NCI-H2081 treated with DMSO at 0.1 percent for 48 hours (cell line): ENCODE data around the gene ACACB.

Experiments
- DNase-seq: peaks from one replicate; lab custom pipeline; 2025; lab: John Stamatoyannopoulos, UW

Gene ACACB

GRCh38 chr12:109302358-109302757 is 186.0 kb downstream of the ACACB start:
- DNase-seq = no peak

- no peak for DNase-seq
Measured at GRCh38 chr12:109302770-109303169, 186.4 kb downstream of the ACACB start.

- DNase-seq = no peak
Measured at GRCh38 chr12:109304485-109304884, 188.1 kb downstream of the ACACB start.

- DNase-seq = no peak
Measured at GRCh38 chr12:109305547-109305946, 189.2 kb downstream of the ACACB start.

DNA sequence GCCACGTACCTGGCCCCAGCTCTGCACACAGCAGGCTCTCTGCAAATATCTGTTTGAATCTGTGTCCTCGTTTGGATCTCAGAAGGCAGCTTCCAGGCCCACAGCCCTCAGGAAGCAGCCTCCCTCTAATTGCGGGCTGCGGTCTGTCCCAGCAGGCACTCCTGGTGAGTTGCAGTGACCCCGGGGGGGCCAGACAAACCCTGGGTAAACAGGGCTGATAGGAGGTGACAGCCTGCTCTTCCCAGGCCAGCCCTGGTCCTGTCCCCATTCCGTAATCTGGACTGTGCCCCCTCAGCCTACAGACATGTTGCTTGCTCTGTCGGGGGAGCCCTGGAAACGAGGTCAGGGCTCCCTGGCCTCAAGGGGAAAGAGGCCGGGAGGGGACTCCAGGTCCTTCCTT is 190.7 kb downstream of the ACACB start:
- DNase-seq = no peak

- no peak for DNase-seq
Measured at GRCh38 chr12:109308534-109309380, 192.4 kb downstream of the ACACB start, which contains the start of gene FOXN4. Gene FOXN4 (minus strand): TSS chr12:109309284. CDS start chr12:109308321, 963 bp downstream.

DNA sequence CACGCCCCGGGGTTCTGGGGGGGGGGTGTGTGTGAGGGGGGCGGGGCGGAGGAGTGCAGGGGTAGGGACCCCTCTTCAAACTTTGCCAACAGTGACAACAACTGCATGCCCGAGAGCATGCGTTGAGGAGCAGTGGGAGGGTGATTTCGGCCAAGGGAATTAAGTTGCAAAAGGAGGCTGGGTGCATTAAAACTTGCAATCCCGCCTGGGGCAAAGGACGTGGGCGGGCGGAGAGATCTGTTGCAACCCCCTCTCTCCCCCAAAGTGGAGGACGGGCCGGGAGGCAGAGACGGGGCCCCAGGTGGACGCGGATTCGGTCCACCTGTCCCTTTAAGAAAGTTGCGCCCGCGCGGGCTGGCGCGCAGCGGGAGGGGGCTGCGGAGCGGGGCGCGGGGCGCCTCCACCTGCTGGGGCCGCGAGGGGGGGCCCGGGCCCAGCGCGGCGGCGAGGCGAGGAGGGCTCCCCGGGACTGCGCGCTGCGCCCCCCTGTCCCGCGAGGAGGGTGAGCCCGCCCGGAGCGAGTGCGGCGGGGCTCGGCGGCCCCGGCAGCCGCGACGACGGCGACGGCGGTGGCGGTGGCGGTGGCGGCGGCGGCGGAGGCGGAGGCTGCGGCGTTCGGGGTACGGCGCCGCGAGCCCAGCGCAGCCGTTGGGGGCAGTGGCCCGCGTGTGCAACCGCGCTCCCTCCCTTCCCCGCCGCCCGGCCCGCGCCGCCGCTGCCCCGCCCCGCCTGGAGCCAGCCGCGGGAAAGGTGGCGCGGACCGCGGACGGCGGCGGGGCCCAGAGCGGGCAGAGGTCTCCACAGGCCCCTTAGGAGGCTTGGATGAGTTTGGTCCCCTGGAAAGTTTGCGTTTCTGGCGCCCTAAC is 193.2 kb downstream of the ACACB start:
- no peak for DNase-seq

GRCh38 chr12:109310247-109311125 is 194.1 kb downstream of the ACACB start:
- no peak for DNase-seq
